ENCODE results near the gene NINJ2.
"Not testable (repeated sequence)": the region's sequence is repeated elsewhere in the genome, so short reads cannot be mapped to it uniquely, and the experiment has no call there.

NINJ2 gene

GRCh38 chr12:663293-663871 is at the start of gene NINJ2:
NINJ2 (minus strand) TSS chr12:663445; CDS start chr12:663360, 85 bp downstream.
- DNase-seq (ENCODE audit: low spot score) = no peak
- in situ Hi-C loops (cut with MboI; ENCODE audit: low sequenced_read_pairs, unreplicated experiment) = no loop called here
- no peak for TF ChIP-seq CTCF (IDR thresholded peaks at IDR 0.05; ENCODE audit: borderline replicate concordance, control extremely low read depth, extremely low read depth, insufficient read depth, missing control alignments)

GRCh38 chr12:712172-712863 is 49.1 kb upstream of the NINJ2 start:
- in situ Hi-C loops (cut with MboI; ENCODE audit: low sequenced_read_pairs, unreplicated experiment) = no loop called here
- TF ChIP-seq CTCF (IDR thresholded peaks at IDR 0.05; ENCODE audit: borderline replicate concordance, control extremely low read depth, extremely low read depth, insufficient read depth, missing control alignments) = no peak
- DNase-seq (ENCODE audit: low spot score) = no peak

- no peak for TF ChIP-seq CTCF (IDR thresholded peaks at IDR 0.05; ENCODE audit: borderline replicate concordance, control extremely low read depth, extremely low read depth, insufficient read depth, missing control alignments)
- in situ Hi-C loops (cut with MboI; ENCODE audit: low sequenced_read_pairs, unreplicated experiment) = no loop called here
- no peak for DNase-seq (ENCODE audit: low spot score)
Observed at GRCh38 chr12:709455-710020, 46.3 kb upstream of the NINJ2 start.

GRCh38 chr12:708084-708483 is 44.8 kb upstream of the NINJ2 start:
- in situ Hi-C loops (cut with MboI; ENCODE audit: low sequenced_read_pairs, unreplicated experiment); DNase-seq (ENCODE audit: low spot score): not testable (repeated sequence)

- in situ Hi-C loops (cut with MboI; ENCODE audit: low sequenced_read_pairs, unreplicated experiment) = no loop called here
- DNase-seq (ENCODE audit: low spot score) = no peak
- no peak for TF ChIP-seq CTCF (IDR thresholded peaks at IDR 0.05; ENCODE audit: borderline replicate concordance, control extremely low read depth, extremely low read depth, insufficient read depth, missing control alignments)
Observed at GRCh38 chr12:704516-705242, 41.4 kb upstream of the NINJ2 start.

GRCh38 chr12:701896-702539 is 38.8 kb upstream of the NINJ2 start:
- DNase-seq (ENCODE audit: low spot score) = no peak
- no peak for TF ChIP-seq CTCF (IDR thresholded peaks at IDR 0.05; ENCODE audit: borderline replicate concordance, control extremely low read depth, extremely low read depth, insufficient read depth, missing control alignments)
- in situ Hi-C loops (cut with MboI; ENCODE audit: low sequenced_read_pairs, unreplicated experiment) = no loop called here
